Gastroesophageal sphincter (tissue), 4 donors: ENCODE data around the gene WDR82. TPM values are rescaled to one million over a fixed set of nuclear protein-coding genes. Genes with fewer than 3 reads are reported as not detected.

ENCODE experiments used
- ATAC-seq: fragments of 150-250 bp; one replicate; pipeline ENCODE4 v1.9.1; 2016; ENCODE audit warnings: mild to moderate bottlenecking, moderate library complexity
- H3K27ac ChIP-seq, 4 donors: fragments of 200-600 bp; sonication (generic) in 3 of 4; 1 replicate in 3 of 4; 2 replicates in 1 of 4; pipeline ENCODE4 v1.5.1; 2016 to 2019
- H3K27me3 ChIP-seq: fragments of 200-600 bp; sonication (generic); one replicate; pipeline ENCODE4 v1.5.1; 2019
- H3K36me3 ChIP-seq, 2 donors: fragments of 200-600 bp; sonication (generic); one replicate each; pipeline ENCODE4 v1.5.1; 2019; ENCODE audit warnings: control low read depth in 1 of 2
- H3K4me1 ChIP-seq, 3 donors: fragments of 200-600 bp; sonication (generic); 1 replicate in 2 of 3; 2 replicates in 1 of 3; pipeline ENCODE4 v1.5.1; 2016 to 2019; ENCODE audit warnings: control low read depth in 2 of 3
- H3K4me3 ChIP-seq, 2 donors: fragments of 200-600 bp; sonication (generic); one replicate each; pipeline ENCODE4 v1.5.1; 2019; ENCODE audit warnings: mild to moderate bottlenecking in 1 of 2, moderate library complexity in 1 of 2
- H3K9me3 ChIP-seq, 3 donors: fragments of 200-600 bp; sonication (generic); one replicate each; pipeline ENCODE4 v1.5.1; 2017 to 2019; ENCODE audit warnings: control low read depth in 2 of 3
- EP300 ChIP-seq: sonication (generic); formaldehyde crosslinking; IDR thresholded peaks from one replicate; pipeline ENCODE4 v1.6.1; 2017; ENCODE audit warnings: antibody characterized with exemption, mild to moderate bottlenecking
- POLR2A ChIP-seq, 2 donors: fragments of 450-650 bp; IDR thresholded peaks; one replicate each; pipeline ENCODE4 v1.6.1; 2017; ENCODE audit warnings: antibody characterized with exemption in 2 of 2, mild to moderate bottlenecking in 2 of 2, moderate library complexity in 1 of 2
- POLR2AphosphoS5 ChIP-seq: sonication (generic); formaldehyde crosslinking; IDR thresholded peaks from one replicate; pipeline ENCODE4 v1.6.1; 2017; ENCODE audit warnings: antibody characterized with exemption
- WGBS, 2 donors: methylation state at CpG; one replicate each; pipeline ENCODE4 v1.1.5; 2018; ENCODE audit warnings: low coverage in 1 of 2; 5-methylcytosine and 5-hydroxymethylcytosine counted together
- total RNA-seq, 4 donors: library from RNA; depleted of rRNA; stranded (reverse); fragments of >200 nt; gene quantifications; one replicate each; pipeline ENCODE4 v1.1.0, GENCODE V29; 2016
- TF ChIP-seq, protein P1 (sequence below), 4 experiments: fragments of 200-600 bp in 2 of 4; fragments of 450-650 bp in 2 of 4; sonication (generic) in 1 of 4; IDR thresholded peaks; one replicate each; pipeline ENCODE4 v1.5.1; 2017 to 2019; ENCODE audit warnings: antibody characterized with exemption in 4 of 4, mild to moderate bottlenecking in 2 of 4, moderate library complexity in 2 of 4

The WDR82 gene
- total RNA-seq, 4 donors from 2014 or later: 63.7 to 92.0 (median 86.7) TPM

DNA sequence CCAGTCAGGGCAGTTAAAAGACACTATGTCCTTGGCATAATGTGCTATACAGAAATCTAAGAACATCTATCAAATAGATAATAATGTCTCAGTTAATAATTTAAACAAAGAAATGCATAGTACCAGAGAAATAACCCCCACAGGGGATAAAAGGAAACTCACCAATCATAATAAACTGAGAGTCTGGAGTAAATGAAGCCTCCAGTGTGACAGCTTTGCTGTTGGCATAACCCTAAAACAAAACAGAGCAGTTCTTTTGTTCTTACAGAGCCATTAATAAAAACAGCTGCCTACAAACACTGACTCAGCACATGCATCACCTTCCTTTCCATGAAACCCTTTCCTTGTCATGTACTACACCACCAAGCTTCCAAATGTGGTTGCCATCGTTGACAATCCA lies 19.4 kb downstream of the WDR82 start:
- peaks cover 0 to 100% of the 10 kb centered on the region in 2 donors for H3K36me3 ChIP-seq
- H3K4me3 ChIP-seq: no peak overlapping the region
- 45 to 67% methylated on average over 1 of the region's 1 CpG for WGBS, 2 donors
- peak; percentile 39 for ATAC-seq
- H3K27me3 ChIP-seq: no peaks in the 10 kb centered on the region
- peak overlapping the region in 1 of 4 donors; percentile 28 for H3K27ac ChIP-seq
- no peaks in the 10 kb centered on the region for H3K9me3 ChIP-seq
- H3K4me1 ChIP-seq: peaks cover 0 to 65% (median 0%) of the 10 kb centered on the region in 3 donors
- TF ChIP-seq POLR2A (IDR thresholded peaks at IDR 0.05): no peak

- ATAC-seq: no peak
- H3K27ac ChIP-seq: peak overlapping the region; percentile 10 to 63 (median 46)
- no peak overlapping the region for H3K4me3 ChIP-seq
- TF ChIP-seq, protein P1, sequence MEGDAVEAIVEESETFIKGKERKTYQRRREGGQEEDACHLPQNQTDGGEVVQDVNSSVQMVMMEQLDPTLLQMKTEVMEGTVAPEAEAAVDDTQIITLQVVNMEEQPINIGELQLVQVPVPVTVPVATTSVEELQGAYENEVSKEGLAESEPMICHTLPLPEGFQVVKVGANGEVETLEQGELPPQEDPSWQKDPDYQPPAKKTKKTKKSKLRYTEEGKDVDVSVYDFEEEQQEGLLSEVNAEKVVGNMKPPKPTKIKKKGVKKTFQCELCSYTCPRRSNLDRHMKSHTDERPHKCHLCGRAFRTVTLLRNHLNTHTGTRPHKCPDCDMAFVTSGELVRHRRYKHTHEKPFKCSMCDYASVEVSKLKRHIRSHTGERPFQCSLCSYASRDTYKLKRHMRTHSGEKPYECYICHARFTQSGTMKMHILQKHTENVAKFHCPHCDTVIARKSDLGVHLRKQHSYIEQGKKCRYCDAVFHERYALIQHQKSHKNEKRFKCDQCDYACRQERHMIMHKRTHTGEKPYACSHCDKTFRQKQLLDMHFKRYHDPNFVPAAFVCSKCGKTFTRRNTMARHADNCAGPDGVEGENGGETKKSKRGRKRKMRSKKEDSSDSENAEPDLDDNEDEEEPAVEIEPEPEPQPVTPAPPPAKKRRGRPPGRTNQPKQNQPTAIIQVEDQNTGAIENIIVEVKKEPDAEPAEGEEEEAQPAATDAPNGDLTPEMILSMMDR (IDR thresholded peaks at IDR 0.05): no peak
- no peak for TF ChIP-seq POLR2A (IDR thresholded peaks at IDR 0.05)
- no peak for TF ChIP-seq POLR2AphosphoS5
- no peak for TF ChIP-seq EP300
- no peaks in the 10 kb centered on the region for H3K27me3 ChIP-seq
- 83 to 94% methylated on average over 3 to 4 of the region's 4 CpGs for WGBS, 2 donors
- no peaks in the 10 kb centered on the region for H3K9me3 ChIP-seq
- peaks cover 0 to 100% of the 10 kb centered on the region in 2 donors for H3K36me3 ChIP-seq
- H3K4me1 ChIP-seq: peaks cover 0 to 63% (median 0%) of the 10 kb centered on the region in 3 donors
Measured at GRCh38 chr3:52257911-52258310, 20.5 kb downstream of the WDR82 start.

- no peak overlapping the region for H3K27ac ChIP-seq
- whole genome bisulfite sequencing, 2 donors: 69 to 86% methylated on average over 2 to 4 of the region's 4 CpGs
- H3K36me3 ChIP-seq: peaks cover 0 to 100% of the 10 kb centered on the region in 2 donors
- ATAC-seq: no peak
- no peak overlapping the region for H3K4me3 ChIP-seq
- H3K4me1 ChIP-seq: peaks cover 0 to 50% (median 0%) of the 10 kb centered on the region in 3 donors
- H3K9me3 ChIP-seq: no peaks in the 10 kb centered on the region
- H3K27me3 ChIP-seq: no peaks in the 10 kb centered on the region
- TF ChIP-seq, protein P1 (IDR thresholded peaks at IDR 0.05): no peak
- TF ChIP-seq POLR2A (IDR thresholded peaks at IDR 0.05) (no peak), POLR2AphosphoS5 (no peak), EP300 (no peak)
Measured at GRCh38 chr3:52256622-52257021, 21.8 kb downstream of the WDR82 start.

- Histone ChIP-seq H3K9me3 (no peaks in the 10 kb centered on the region), H3K27ac (peak overlapping the region in 1 of 4 donors; percentile 16), H3K27me3 (no peaks in the 10 kb centered on the region), H3K36me3 (peaks cover 0 to 100% of the 10 kb centered on the region in 2 donors), H3K4me3 (no peak overlapping the region), H3K4me1 (peaks cover 0 to 46% (median 0%) of the 10 kb centered on the region in 3 donors)
- TF ChIP-seq, protein P1 (IDR thresholded peaks at IDR 0.05): no peak
- WGBS, 2 donors: 85 to 86% methylated on average over 3 of the region's 3 CpGs
- ATAC-seq: no peak
Measured at GRCh38 chr3:52256159-52256558, 22.3 kb downstream of the WDR82 start.

- peaks cover 0 to 38% (median 0%) of the 10 kb centered on the region in 3 donors for H3K4me1 ChIP-seq
- H3K9me3 ChIP-seq: no peaks in the 10 kb centered on the region
- WGBS, 2 donors: 68 to 71% methylated on average over 6 to 9 of the region's 9 CpGs
- peaks cover 0 to 98% of the 10 kb centered on the region in 2 donors for H3K36me3 ChIP-seq
- H3K4me3 ChIP-seq: no peak overlapping the region
- no peak for ATAC-seq
- no peak for TF ChIP-seq POLR2AphosphoS5
- no peak for TF ChIP-seq POLR2A (IDR thresholded peaks at IDR 0.05)
- TF ChIP-seq, protein P1 (IDR thresholded peaks at IDR 0.05): no peak
- no peak for TF ChIP-seq EP300
- no peak overlapping the region for H3K27ac ChIP-seq
- H3K27me3 ChIP-seq: no peaks in the 10 kb centered on the region
Measured at GRCh38 chr3:52254608-52255007, 23.8 kb downstream of the WDR82 start.
